GM23338 (cell line): ENCODE measurements around the gene TCP11L2. TPM values are rescaled to one million over a fixed set of nuclear protein-coding genes. Genes with fewer than 3 reads are reported as not detected.

Experiments
- ATAC-seq: fragments of 200-7000 bp; cut with Tn5 transposase; 3 replicates; pipeline ENCODE4 v1.9.1; 2020
- DNase-seq: peaks from one replicate; pipeline ENCODE4 v3.0.0-alpha.2; 2015; ENCODE audit warnings: low spot score
- H2AFZ ChIP-seq: fragments of 200-600 bp; sonication (generic); 2 replicates; pipeline ENCODE4 v1.8.0; 2016; ENCODE audit warnings: antibody characterized with exemption, mild to moderate bottlenecking, moderate library complexity
- H3F3A ChIP-seq: fragments of 200-600 bp; sonication (generic); replicated peaks from 2 replicates; pipeline ENCODE4 v1.8.0; 2017; ENCODE audit warnings: antibody characterized with exemption, mixed run types, low read depth
- H3K27ac ChIP-seq: fragments of 200-600 bp; sonication (generic); 2 replicates; pipeline ENCODE4 v1.6.1; 2016; ENCODE audit warnings: low read depth
- H3K27me3 ChIP-seq: fragments of 200-600 bp; sonication (generic); 2 replicates; pipeline ENCODE4 v1.8.0; 2016; ENCODE audit warnings: mild to moderate bottlenecking, mixed run types, moderate library complexity; ENCODE audit not compliant: insufficient read depth
- H3K36me3 ChIP-seq: fragments of 200-600 bp; sonication (generic); 2 replicates; pipeline ENCODE4 v1.8.0; 2016; ENCODE audit warnings: mild to moderate bottlenecking; ENCODE audit not compliant: insufficient read depth
- H3K4me1 ChIP-seq: fragments of 200-600 bp; sonication (generic); 2 replicates; pipeline ENCODE4 v1.8.0; 2016; ENCODE audit warnings: mild to moderate bottlenecking, moderate library complexity; ENCODE audit not compliant: insufficient read depth
- H3K4me2 ChIP-seq: fragments of 200-600 bp; sonication (generic); 2 replicates; pipeline ENCODE4 v1.7.1; 2017; ENCODE audit warnings: mixed run types
- H3K4me3 ChIP-seq: fragments of 200-600 bp; sonication (generic); 2 replicates; pipeline ENCODE4 v1.6.1; 2016; ENCODE audit warnings: mixed run types
- H3K79me2 ChIP-seq: fragments of 200-600 bp; sonication (generic); replicated peaks from 2 replicates; pipeline ENCODE4 v1.8.0; 2017; ENCODE audit warnings: mild to moderate bottlenecking; ENCODE audit not compliant: insufficient read depth
- H3K9me2 ChIP-seq: fragments of 200-600 bp; sonication (generic); 2 replicates; pipeline ENCODE4 v1.8.0; 2017; ENCODE audit not compliant: insufficient read depth
- H4K20me1 ChIP-seq: fragments of 200-600 bp; sonication (generic); replicated peaks from 2 replicates; pipeline ENCODE4 v1.8.0; 2017; ENCODE audit warnings: mild to moderate bottlenecking; ENCODE audit not compliant: insufficient read depth
- H3K27ac Mint-ChIP-seq: 2 replicates; pipeline ENCODE4 v1.8.0; 2020; ENCODE audit warnings: inconsistent platforms, mild to moderate bottlenecking, moderate library complexity, mixed read lengths
- H3K27me3 Mint-ChIP-seq: 3 replicates; pipeline ENCODE4 v1.8.0; 2022; ENCODE audit warnings: low read depth, mild to moderate bottlenecking, moderate library complexity, mixed read lengths, inconsistent platforms; ENCODE audit not compliant: insufficient read depth, poor library complexity
- H3K36me3 Mint-ChIP-seq: 3 replicates; pipeline ENCODE4 v1.8.0; 2021; ENCODE audit warnings: low read depth, mild to moderate bottlenecking, inconsistent platforms, moderate library complexity, mixed read lengths
- H3K4me1 Mint-ChIP-seq: 3 replicates; pipeline ENCODE4 v1.8.0; 2020; ENCODE audit warnings: mild to moderate bottlenecking, inconsistent platforms, mixed read lengths
- H3K4me3 Mint-ChIP-seq: 3 replicates; pipeline ENCODE4 v1.8.0; 2021; ENCODE audit warnings: moderate library complexity, mild to moderate bottlenecking, inconsistent platforms, mixed read lengths
- H3K9me3 Mint-ChIP-seq: 3 replicates; pipeline ENCODE4 v1.8.0; 2020; ENCODE audit warnings: moderate library complexity, mild to moderate bottlenecking, inconsistent platforms, mixed read lengths
- CREB1 ChIP-seq: fragments of 250-450 bp; sonication (Bioruptor Pico); IDR thresholded peaks from 2 replicates; pipeline ENCODE4 v1.5.0; 2020; ENCODE audit warnings: low read depth, mild to moderate bottlenecking, moderate library complexity
- CTCF ChIP-seq, 2 experiments: fragments of 200-600 bp in 1 of 2; sonication (generic) in 1 of 2; conservative IDR thresholded peaks; 2 replicates each; pipeline versions ENCODE4 v1.5.1 to v1.6.1; 2016 to 2017; ENCODE audit warnings: antibody characterized with exemption in 2 of 2, low read depth in 2 of 2, mild to moderate bottlenecking in 2 of 2, moderate library complexity in 1 of 2
- EZH2 ChIP-seq: fragments of 200-600 bp; sonication (generic); IDR thresholded peaks from one replicate; pipeline ENCODE4 v1.8.0; 2017; ENCODE audit warnings: antibody characterized with exemption, mild to moderate bottlenecking, low read depth; ENCODE audit not compliant: unreplicated experiment
- EZH2phosphoT487 ChIP-seq: fragments of 200-600 bp; sonication (generic); IDR thresholded peaks from one replicate; pipeline ENCODE4 v1.8.1; 2018; ENCODE audit warnings: antibody characterized with exemption; ENCODE audit not compliant: unreplicated experiment
- JUNB ChIP-seq: IDR thresholded peaks from one replicate; pipeline ENCODE4 v1.6.1; 2016; ENCODE audit warnings: antibody characterized with exemption; ENCODE audit not compliant: unreplicated experiment
- NANOG ChIP-seq: IDR thresholded peaks from 2 replicates; pipeline ENCODE4 v1.6.1; 2016; ENCODE audit warnings: antibody characterized with exemption, borderline replicate concordance
- POLR2AphosphoS5 ChIP-seq: IDR thresholded peaks from 2 replicates; pipeline ENCODE4 v1.6.1; 2016; ENCODE audit warnings: antibody characterized with exemption, low read depth
- STAT1 ChIP-seq: IDR thresholded peaks from one replicate; pipeline ENCODE4 v1.6.1; 2016; ENCODE audit warnings: antibody characterized with exemption; ENCODE audit not compliant: unreplicated experiment
- ZNF114 ChIP-seq: fragments of 250-450 bp; sonication (Bioruptor Pico); IDR thresholded peaks from 2 replicates; pipeline ENCODE4 v1.5.0; 2020; ENCODE audit warnings: mild to moderate bottlenecking, moderate library complexity
- ZNF331 ChIP-seq: fragments of 250-450 bp; sonication (Bioruptor Pico); IDR thresholded peaks from 2 replicates; pipeline ENCODE4 v1.5.0; 2020; ENCODE audit warnings: low read depth, mild to moderate bottlenecking, moderate library complexity
- polyA plus RNA-seq: library from polyadenylated mRNA; unstranded; fragments of >200 nt; fragmentation: Nextera tagmentation; extraction: Ambion mirVana; gene quantifications from 2 replicates; pipeline ENCODE4 v1.2.1, GENCODE V29; 2016
- total RNA-seq: library from RNA; depleted of rRNA; stranded (reverse); fragments of >200 nt; shearing (Covaris generic); gene quantifications from 2 replicates; pipeline ENCODE4 v1.2.3, GENCODE V29; 2014
- TF ChIP-seq, protein P1 (sequence below): IDR thresholded peaks from 2 replicates; pipeline ENCODE4 v1.6.1; 2016; ENCODE audit warnings: antibody characterized with exemption
- TF ChIP-seq, protein P2 (sequence below): fragments of 250-450 bp; sonication (Bioruptor Pico); IDR thresholded peaks from 2 replicates; pipeline ENCODE4 v1.5.0; 2020; ENCODE audit warnings: mild to moderate bottlenecking, moderate library complexity
- TF ChIP-seq, protein P3 (sequence below): IDR thresholded peaks from one replicate; pipeline ENCODE4 v1.6.1; 2018; ENCODE audit warnings: antibody characterized with exemption; ENCODE audit not compliant: unreplicated experiment

The TCP11L2 gene
- total and polyA plus RNA-seq, 2 experiments from 2014 or later, result 1.4 to 4.4 TPM

GRCh38 chr12:106344131-106344530, 41.6 kb downstream of the TCP11L2 start:
- Histone ChIP-seq H3K4me1 (no peaks in the 10 kb centered on the region), H3K27me3 (no peaks in the 10 kb centered on the region), H3F3A (no peaks in the 10 kb centered on the region), H3K79me2 (no peaks in the 10 kb centered on the region), H3K36me3 (no peaks in the 10 kb centered on the region), H3K27ac (no peak overlapping the region), H3K4me3 (no peak overlapping the region), H2AFZ (no peak overlapping the region), H3K4me2 (no peak overlapping the region), H3K9me2 (0 out of 2 replicates have a peak, but pooled peaks cover 4% of the 10 kb centered on the region), H4K20me1 (no peaks in the 10 kb centered on the region)
- Mint-ChIP-seq H3K27ac (no peak overlapping the region), H3K27me3 (no peaks in the 10 kb centered on the region), H3K36me3 (no peaks in the 10 kb centered on the region), H3K4me3 (no peak overlapping the region), H3K9me3 (no peaks in the 10 kb centered on the region), H3K4me1 (no peaks in the 10 kb centered on the region)
- DNase-seq (no peak), ATAC-seq (no peak)
- TF ChIP-seq, protein P1, sequence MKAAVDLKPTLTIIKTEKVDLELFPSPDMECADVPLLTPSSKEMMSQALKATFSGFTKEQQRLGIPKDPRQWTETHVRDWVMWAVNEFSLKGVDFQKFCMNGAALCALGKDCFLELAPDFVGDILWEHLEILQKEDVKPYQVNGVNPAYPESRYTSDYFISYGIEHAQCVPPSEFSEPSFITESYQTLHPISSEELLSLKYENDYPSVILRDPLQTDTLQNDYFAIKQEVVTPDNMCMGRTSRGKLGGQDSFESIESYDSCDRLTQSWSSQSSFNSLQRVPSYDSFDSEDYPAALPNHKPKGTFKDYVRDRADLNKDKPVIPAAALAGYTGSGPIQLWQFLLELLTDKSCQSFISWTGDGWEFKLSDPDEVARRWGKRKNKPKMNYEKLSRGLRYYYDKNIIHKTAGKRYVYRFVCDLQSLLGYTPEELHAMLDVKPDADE, result no peak
- no peak for TF ChIP-seq NANOG
- TF ChIP-seq EZH2phosphoT487, result no peak
- TF ChIP-seq ZNF114, result no peak
- TF ChIP-seq EZH2, result no peak
- no peak for TF ChIP-seq ZNF331 (CRISPR knock-in tag)
- TF ChIP-seq, protein P2, sequence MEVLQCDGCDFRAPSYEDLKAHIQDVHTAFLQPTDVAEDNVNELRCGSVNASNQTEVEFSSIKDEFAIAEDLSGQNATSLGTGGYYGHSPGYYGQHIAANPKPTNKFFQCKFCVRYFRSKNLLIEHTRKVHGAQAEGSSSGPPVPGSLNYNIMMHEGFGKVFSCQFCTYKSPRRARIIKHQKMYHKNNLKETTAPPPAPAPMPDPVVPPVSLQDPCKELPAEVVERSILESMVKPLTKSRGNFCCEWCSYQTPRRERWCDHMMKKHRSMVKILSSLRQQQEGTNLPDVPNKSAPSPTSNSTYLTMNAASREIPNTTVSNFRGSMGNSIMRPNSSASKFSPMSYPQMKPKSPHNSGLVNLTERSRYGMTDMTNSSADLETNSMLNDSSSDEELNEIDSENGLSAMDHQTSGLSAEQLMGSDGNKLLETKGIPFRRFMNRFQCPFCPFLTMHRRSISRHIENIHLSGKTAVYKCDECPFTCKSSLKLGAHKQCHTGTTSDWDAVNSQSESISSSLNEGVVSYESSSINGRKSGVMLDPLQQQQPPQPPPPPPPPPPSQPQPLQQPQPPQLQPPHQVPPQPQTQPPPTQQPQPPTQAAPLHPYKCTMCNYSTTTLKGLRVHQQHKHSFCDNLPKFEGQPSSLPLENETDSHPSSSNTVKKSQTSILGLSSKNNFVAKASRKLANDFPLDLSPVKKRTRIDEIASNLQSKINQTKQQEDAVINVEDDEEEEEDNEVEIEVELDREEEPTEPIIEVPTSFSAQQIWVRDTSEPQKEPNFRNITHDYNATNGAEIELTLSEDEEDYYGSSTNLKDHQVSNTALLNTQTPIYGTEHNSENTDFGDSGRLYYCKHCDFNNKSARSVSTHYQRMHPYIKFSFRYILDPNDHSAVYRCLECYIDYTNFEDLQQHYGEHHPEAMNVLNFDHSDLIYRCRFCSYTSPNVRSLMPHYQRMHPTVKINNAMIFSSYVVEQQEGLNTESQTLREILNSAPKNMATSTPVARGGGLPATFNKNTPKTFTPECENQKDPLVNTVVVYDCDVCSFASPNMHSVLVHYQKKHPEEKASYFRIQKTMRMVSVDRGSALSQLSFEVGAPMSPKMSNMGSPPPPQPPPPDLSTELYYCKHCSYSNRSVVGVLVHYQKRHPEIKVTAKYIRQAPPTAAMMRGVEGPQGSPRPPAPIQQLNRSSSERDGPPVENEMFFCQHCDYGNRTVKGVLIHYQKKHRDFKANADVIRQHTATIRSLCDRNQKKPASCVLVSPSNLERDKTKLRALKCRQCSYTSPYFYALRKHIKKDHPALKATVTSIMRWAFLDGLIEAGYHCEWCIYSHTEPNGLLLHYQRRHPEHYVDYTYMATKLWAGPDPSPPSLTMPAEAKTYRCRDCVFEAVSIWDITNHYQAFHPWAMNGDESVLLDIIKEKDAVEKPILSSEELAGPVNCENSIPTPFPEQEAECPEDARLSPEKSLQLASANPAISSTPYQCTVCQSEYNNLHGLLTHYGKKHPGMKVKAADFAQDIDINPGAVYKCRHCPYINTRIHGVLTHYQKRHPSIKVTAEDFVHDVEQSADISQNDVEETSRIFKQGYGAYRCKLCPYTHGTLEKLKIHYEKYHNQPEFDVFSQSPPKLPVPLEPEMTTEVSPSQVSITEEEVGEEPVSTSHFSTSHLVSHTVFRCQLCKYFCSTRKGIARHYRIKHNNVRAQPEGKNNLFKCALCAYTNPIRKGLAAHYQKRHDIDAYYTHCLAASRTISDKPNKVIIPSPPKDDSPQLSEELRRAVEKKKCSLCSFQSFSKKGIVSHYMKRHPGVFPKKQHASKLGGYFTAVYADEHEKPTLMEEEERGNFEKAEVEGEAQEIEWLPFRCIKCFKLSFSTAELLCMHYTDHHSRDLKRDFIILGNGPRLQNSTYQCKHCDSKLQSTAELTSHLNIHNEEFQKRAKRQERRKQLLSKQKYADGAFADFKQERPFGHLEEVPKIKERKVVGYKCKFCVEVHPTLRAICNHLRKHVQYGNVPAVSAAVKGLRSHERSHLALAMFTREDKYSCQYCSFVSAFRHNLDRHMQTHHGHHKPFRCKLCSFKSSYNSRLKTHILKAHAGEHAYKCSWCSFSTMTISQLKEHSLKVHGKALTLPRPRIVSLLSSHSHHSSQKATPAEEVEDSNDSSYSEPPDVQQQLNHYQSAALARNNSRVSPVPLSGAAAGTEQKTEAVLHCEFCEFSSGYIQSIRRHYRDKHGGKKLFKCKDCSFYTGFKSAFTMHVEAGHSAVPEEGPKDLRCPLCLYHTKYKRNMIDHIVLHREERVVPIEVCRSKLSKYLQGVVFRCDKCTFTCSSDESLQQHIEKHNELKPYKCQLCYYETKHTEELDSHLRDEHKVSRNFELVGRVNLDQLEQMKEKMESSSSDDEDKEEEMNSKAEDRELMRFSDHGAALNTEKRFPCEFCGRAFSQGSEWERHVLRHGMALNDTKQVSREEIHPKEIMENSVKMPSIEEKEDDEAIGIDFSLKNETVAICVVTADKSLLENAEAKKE, result no peak
- no peak for TF ChIP-seq CTCF (conservative IDR thresholded peaks at IDR 0.05; ENCODE audit: low read depth in 2 of 2)
- TF ChIP-seq STAT1, result no peak
- TF ChIP-seq POLR2AphosphoS5, result no peak
- no peak for TF ChIP-seq CREB1 (CRISPR knock-in tag)
- TF ChIP-seq JUNB, result no peak
- TF ChIP-seq, protein P3, sequence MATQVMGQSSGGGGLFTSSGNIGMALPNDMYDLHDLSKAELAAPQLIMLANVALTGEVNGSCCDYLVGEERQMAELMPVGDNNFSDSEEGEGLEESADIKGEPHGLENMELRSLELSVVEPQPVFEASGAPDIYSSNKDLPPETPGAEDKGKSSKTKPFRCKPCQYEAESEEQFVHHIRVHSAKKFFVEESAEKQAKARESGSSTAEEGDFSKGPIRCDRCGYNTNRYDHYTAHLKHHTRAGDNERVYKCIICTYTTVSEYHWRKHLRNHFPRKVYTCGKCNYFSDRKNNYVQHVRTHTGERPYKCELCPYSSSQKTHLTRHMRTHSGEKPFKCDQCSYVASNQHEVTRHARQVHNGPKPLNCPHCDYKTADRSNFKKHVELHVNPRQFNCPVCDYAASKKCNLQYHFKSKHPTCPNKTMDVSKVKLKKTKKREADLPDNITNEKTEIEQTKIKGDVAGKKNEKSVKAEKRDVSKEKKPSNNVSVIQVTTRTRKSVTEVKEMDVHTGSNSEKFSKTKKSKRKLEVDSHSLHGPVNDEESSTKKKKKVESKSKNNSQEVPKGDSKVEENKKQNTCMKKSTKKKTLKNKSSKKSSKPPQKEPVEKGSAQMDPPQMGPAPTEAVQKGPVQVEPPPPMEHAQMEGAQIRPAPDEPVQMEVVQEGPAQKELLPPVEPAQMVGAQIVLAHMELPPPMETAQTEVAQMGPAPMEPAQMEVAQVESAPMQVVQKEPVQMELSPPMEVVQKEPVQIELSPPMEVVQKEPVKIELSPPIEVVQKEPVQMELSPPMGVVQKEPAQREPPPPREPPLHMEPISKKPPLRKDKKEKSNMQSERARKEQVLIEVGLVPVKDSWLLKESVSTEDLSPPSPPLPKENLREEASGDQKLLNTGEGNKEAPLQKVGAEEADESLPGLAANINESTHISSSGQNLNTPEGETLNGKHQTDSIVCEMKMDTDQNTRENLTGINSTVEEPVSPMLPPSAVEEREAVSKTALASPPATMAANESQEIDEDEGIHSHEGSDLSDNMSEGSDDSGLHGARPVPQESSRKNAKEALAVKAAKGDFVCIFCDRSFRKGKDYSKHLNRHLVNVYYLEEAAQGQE, result no peak
